Bronchial epithelial cell (primary cell): ENCODE data around the gene HLA-DPA1. TPM values are rescaled to one million over a fixed set of nuclear protein-coding genes. Genes with fewer than 3 reads are reported as not detected.

Experiments
- DNase-seq: peaks from one replicate; pipeline ENCODE4 v3.0.0-alpha.2; 2010; ENCODE audit warnings: low read depth
- FAIRE-seq: peaks from 2 replicates; lab custom pipeline; 2011; peaks lifted over from hg19 to GRCh38; lab: Jason Lieb, UNC
- H3K27me3 ChIP-seq: 2 replicates; pipeline ENCODE4 v1.5.1; 2011; ENCODE audit warnings: low read length; ENCODE audit not compliant: control insufficient read depth, insufficient read depth
- H3K36me3 ChIP-seq: 2 replicates; pipeline ENCODE4 v1.5.1; 2011; ENCODE audit warnings: low read length; ENCODE audit not compliant: control insufficient read depth, insufficient read depth
- H3K4me3 ChIP-seq: 2 replicates; pipeline ENCODE4 v1.5.1; 2011; ENCODE audit warnings: mild to moderate bottlenecking, low read depth, low read length, control low read depth
- total RNA-seq: library from RNA; depleted of rRNA; stranded (reverse); fragments of >200 nt; gene quantifications from 2 replicates; pipeline ENCODE4 v1.2.1, GENCODE V29; 2014
- TF ChIP-seq, protein P1 (sequence below): IDR thresholded peaks from 2 replicates; pipeline ENCODE4 v1.5.1; 2011; ENCODE audit warnings: mild to moderate bottlenecking, moderate library complexity, low read length, control low read depth, inconsistent platforms; ENCODE audit not compliant: insufficient read depth, severe bottlenecking

HLA-DPA1 gene
- total RNA-seq, 1 donor from 2014 or later, result 1.1 TPM

DNA sequence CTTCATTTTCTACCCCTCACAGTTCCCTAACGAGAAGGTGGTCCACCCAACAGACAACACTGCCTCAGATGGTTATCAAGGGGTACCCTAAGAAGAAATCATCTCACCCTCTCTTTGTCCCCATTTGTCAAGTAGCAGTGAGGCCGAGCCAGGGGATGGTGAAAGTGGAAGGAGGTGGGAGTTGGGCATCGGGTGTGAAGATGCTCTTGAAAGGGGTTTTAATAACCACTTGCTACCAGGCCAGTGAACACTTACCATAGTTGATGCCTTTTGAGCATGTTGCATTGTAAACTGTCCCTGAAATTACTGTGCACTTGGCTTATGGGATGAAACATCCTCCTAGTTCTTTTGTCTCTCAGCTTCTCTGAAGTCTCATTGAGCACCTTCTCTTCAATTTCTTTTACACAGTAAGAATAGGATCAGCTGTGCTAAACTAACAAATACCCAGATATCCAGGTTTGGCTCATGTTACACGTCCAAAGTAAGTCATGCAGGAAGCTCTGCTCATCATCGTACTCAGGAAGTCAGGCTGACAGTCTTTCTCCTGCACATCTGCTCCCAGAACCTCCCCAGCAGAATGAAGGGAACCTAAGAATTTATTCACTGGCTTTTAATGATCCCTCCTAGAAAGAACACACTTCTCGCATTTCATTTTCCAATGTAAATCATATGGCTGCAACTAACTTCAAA, 15.6 kb upstream of the HLA-DPA1 start:
- DNase-seq, result peak; percentile 18
- Histone ChIP-seq H3K27me3 (no peaks in the 10 kb centered on the region), H3K4me3 (no peak overlapping the region), H3K36me3 (no peaks in the 10 kb centered on the region)
- TF ChIP-seq, protein P1, sequence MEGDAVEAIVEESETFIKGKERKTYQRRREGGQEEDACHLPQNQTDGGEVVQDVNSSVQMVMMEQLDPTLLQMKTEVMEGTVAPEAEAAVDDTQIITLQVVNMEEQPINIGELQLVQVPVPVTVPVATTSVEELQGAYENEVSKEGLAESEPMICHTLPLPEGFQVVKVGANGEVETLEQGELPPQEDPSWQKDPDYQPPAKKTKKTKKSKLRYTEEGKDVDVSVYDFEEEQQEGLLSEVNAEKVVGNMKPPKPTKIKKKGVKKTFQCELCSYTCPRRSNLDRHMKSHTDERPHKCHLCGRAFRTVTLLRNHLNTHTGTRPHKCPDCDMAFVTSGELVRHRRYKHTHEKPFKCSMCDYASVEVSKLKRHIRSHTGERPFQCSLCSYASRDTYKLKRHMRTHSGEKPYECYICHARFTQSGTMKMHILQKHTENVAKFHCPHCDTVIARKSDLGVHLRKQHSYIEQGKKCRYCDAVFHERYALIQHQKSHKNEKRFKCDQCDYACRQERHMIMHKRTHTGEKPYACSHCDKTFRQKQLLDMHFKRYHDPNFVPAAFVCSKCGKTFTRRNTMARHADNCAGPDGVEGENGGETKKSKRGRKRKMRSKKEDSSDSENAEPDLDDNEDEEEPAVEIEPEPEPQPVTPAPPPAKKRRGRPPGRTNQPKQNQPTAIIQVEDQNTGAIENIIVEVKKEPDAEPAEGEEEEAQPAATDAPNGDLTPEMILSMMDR, result no peak
- FAIRE-seq, result peak; percentile 87

DNA sequence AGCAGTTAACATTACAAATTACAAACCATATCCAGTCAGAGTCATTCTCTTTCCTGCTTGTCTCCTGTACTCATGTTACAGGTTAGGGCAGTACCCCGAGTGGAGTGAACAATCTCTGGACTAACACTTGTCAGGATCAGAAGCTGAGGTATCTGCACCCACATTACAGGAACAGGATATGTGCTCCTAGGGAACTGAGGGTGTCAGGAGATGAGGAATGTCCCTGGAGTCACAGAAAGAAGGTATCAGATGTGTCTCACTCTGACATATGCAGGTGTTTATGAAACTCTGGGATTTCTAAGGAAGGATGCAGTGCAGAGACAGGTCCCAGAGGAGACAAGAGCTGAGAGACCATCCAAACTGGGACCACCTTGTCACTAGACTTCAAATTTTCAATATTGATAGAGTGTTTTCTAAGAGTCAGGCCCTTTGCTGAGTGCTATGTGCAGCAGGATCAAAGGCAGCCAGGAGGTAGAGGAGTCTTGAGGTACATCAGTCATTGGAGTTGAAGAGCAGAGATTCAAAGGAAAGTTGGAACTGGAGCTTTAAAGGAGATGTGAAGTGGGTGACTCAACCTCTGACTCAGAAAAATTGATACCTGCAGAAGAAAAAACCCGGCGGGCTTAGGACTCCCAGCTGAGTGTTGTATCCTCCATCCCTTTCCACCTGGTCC, 14.9 kb upstream of the HLA-DPA1 start:
- Histone ChIP-seq H3K4me3 (no peak overlapping the region), H3K27me3 (no peaks in the 10 kb centered on the region), H3K36me3 (no peaks in the 10 kb centered on the region)
- FAIRE-seq, result no peak
- peak; percentile 80 for DNase-seq
- TF ChIP-seq, protein P1, result no peak

DNA sequence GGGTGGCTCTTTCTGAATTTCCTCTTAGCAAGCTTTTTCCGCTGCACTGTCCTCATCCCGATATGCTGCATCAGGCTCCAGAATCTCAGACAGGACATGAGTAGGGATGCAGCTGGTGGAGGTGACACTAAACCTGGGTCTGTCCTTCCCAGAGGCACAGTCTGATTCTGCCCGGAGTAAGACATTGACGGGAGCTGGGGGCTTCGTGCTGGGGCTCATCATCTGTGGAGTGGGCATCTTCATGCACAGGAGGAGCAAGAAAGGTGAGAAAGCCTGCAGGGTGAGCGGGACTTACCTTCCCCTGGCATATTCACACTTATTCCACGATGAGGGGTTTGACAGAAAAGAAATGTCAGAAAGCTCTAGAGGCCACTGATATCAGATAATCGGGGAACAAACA, 12.2 kb upstream of the HLA-DPA1 start:
- FAIRE-seq (no peak), DNase-seq (no peak)
- TF ChIP-seq, protein P1, result no peak
- no peaks in the 10 kb centered on the region for H3K27me3 ChIP-seq
- no peak overlapping the region for H3K4me3 ChIP-seq
- no peaks in the 10 kb centered on the region for H3K36me3 ChIP-seq

DNA sequence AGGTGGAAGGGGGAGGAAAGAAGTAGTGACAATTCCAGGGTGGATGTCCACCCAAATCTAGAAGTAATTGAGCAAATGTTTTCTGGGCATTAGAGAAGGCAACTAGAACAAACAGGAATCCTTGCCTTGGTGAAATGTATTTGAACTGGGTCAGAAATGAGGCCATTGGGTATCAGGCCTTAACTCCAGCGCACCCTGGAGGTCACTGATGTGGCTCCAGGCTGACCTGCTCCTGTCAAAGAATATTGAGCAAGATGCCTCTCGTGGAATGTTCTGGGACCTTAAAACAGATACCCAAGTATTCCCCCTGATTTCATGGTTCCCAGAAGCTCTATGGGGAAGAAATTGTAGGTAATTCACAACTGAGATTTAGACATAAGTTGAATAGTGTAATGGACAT, 9.3 kb upstream of the HLA-DPA1 start:
- FAIRE-seq (no peak), DNase-seq (no peak)
- no peaks in the 10 kb centered on the region for H3K36me3 ChIP-seq
- no peak overlapping the region for H3K4me3 ChIP-seq
- TF ChIP-seq, protein P1, result peak; percentile 5
- H3K27me3 ChIP-seq, result peaks cover 2% of the 10 kb centered on the region

DNA sequence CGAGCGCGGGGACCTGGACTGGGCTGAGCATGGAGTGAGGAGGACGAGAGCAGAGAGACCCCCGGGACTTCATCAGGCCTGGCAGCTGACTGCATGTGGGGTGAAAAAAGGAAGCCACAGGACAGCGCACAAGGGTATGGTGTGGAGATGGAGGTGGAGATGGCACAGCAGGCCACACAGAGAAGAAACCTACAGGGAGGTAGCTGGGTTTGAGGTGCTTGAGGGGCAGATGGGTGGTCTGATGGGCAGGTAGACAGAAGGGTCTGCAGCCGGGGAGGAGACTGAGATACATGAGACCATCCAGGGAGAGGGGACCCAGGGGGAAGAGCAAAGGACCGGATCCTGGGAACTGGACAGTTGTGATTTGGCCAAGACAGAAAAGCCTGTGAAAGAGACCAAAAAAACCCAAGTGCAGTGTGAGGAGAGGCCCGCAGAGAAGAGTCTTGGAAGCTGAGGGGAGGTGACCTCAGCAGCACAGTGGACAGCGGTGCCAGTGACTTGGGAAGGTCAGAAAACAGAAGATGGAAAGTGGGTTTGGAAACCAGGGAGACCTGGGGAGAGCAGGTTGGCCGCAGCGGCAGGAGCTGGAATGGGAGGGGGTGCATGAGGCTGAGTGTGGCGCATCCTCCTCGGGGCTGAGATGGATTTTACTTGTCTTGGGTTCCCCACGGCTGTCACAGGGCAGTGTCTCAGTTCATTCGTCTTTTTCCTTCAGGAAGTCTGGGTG, 7.8 kb upstream of the HLA-DPA1 start:
- no peak for FAIRE-seq
- H3K27me3 ChIP-seq, result peaks cover 2% of the 10 kb centered on the region
- no peak for DNase-seq
- no peak overlapping the region for H3K4me3 ChIP-seq
- no peaks in the 10 kb centered on the region for H3K36me3 ChIP-seq
- TF ChIP-seq, protein P1, result no peak
